ENCODE results near the gene CCIN. TPM values are rescaled to one million over a fixed set of nuclear protein-coding genes. Genes with fewer than 3 reads are reported as not detected.

The CCIN gene
- total and polyA plus RNA-seq, 2 of the 13 experiments (the other 11 are each of a cell fraction or from before 2014, with no cell fraction given), result not detected

DNA sequence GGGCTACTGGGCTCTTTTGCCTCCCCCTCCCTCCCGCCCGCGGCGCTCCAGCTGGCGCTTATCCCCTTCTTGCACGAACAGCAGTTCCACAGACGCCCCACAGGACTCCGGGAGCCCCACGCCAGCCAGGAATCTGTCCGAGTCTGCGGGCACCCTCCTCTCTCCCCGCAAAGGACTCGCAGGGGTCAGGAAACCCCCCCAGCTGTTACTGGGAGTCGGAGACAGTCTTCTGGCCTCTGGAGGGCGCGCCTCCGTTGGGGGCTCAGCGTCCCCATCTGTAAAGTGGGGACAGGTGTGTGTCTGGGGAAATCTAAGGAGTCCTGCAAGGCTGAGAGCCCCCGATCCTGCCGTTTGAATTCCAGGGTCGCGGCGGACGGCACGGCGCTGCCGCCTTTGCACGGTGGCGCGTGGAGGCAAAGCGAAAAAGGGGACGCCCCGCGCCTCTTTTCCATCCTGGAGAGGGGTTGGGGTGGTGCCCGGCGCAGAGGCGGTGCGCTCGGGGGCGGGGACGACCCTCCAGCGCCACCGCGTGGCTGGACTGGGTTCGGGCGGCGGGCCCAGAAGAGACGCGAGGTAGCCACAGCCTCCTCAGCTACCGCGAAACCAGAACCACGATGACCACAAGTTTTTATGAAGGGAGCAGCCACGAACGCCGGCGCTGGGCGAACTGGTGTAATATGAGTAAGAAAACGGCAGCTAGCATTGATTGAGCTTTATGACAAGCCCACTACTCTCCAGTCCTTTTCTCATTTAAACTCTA lies 2.8 kb upstream of the CCIN start (continued):
- TF ChIP-seq SP5 (CRISPR knock-in tag; IDR thresholded peaks at IDR 0.05; ENCODE audit: borderline replicate concordance, low read depth), result 0 out of 2 replicates have a peak, but pooled peaks have one; percentile 35

DNA sequence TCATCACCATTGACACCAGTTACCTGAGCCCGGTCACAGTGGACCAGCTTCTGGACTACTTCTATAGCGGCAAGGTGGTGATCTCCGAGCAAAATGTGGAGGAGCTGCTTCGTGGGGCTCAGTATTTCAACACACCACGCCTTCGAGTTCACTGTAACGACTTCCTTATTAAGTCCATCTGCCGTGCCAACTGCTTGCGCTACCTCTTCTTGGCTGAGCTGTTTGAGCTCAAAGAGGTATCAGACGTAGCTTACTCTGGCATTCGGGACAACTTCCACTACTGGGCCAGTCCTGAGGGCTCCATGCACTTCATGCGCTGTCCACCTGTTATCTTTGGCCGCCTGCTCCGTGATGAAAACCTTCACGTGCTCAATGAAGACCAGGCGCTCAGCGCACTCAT lies 520 bp downstream of the CCIN start:
- H3K9me3 ChIP-seq (ENCODE audit: low read length), result no peaks in the 10 kb centered on the region
- ChIA-PET POLR2A (interaction anchor here (0.7 kb wide), 1 partner anchor 21 kb away, joined by 3 read pairs; the partner anchor contains the start of gene CLTA), CTCF (ENCODE audit: low intra/inter-chr PET ratio, low total read pairs) (no interaction called here)
- no peak overlapping the region for H3K4me3 ChIP-seq (replicated peaks in 1 of 3; ENCODE audit: insufficient read depth in 1 of 3, low read depth in 2 of 3, low read length in 3 of 3)
- H3K4me2 ChIP-seq (ENCODE audit: low read depth, low read length), result no peak overlapping the region
- no peak for ATAC-seq
- no peak overlapping the region for H2AFZ ChIP-seq (ENCODE audit: low read length)
- BruUV-seq (replicated peaks), result no TSS peak
- FAIRE-seq, result no peak
- in situ Hi-C loops (cut with HindIII; ENCODE audit: extremely low pct_ligation_motif_present, low pct_unique_long_range_greater_than_20kb) (loop anchor here (5.0 kb wide), 1 partner anchor 67 kb away; no protein-coding TSS in a partner anchor), intact Hi-C loops (cut with micrococcal nuclease; ENCODE audit: unreplicated experiment) (loop anchor here (5.0 kb wide), 2 partner anchors 162 to 212 kb away; partner anchors contain the start of gene OR2S2)
- no peak for DNase-seq (ENCODE audit: low spot score)
- 57% methylated on average over 8 of the region's 17 CpGs for WGBS (ENCODE audit: low lambda C conversion rate)
- no peaks in the 10 kb centered on the region for H4K20me1 ChIP-seq (ENCODE audit: insufficient read depth, low read length)
- peaks cover 6 to 42% of the 10 kb centered on the region in 2 experiments; a peak in 4 of 5 replicates for H3K27me3 ChIP-seq (ENCODE audit: control insufficient read depth in 1 of 2, insufficient read depth in 2 of 2, low read length in 2 of 2)
- no peak overlapping the region for H3K9ac ChIP-seq (ENCODE audit: insufficient read depth, low read depth, low read length)
- H3K36me3 ChIP-seq (replicated peaks in 1 of 2; ENCODE audit: control insufficient read depth in 1 of 2, insufficient read depth in 2 of 2, low read length in 2 of 2), result no peaks in the 10 kb centered on the region
- H3K79me2 ChIP-seq (ENCODE audit: insufficient read depth, low read length), result no peaks in the 10 kb centered on the region
- no peaks in the 10 kb centered on the region for H3K4me1 ChIP-seq (ENCODE audit: insufficient read depth, low read length)
- TF ChIP-seq ZNF382 (CRISPR knock-in tag; IDR thresholded peaks at IDR 0.05; ENCODE audit: borderline replicate concordance) (no peak), MBNL3 (CRISPR knock-in tag; conservative IDR thresholded peaks at IDR 0.05) (no peak), TBX3 (IDR thresholded peaks at IDR 0.05; ENCODE audit: borderline replicate concordance) (no peak), SOX13 (IDR thresholded peaks at IDR 0.05) (no peak), SOX13 (CRISPR knock-in tag; conservative IDR thresholded peaks at IDR 0.05 in 1 of 2, IDR thresholded peaks at IDR 0.05 in 1 of 2) (no peak), ZBTB21 (CRISPR knock-in tag; IDR thresholded peaks at IDR 0.05) (no peak), SRSF4 (IDR thresholded peaks at IDR 0.05; ENCODE audit: low read depth, low read length, poor library complexity, severe bottlenecking) (no peak), FOXK2 (IDR thresholded peaks at IDR 0.05) (no peak), KAT2B (IDR thresholded peaks at IDR 0.05; ENCODE audit: borderline replicate concordance, low read depth, low read length) (no peak), SP1 (IDR thresholded peaks at IDR 0.05) (no peak), SP1 (CRISPR knock-in tag; IDR thresholded peaks at IDR 0.05) (no peak), ZNF530 (CRISPR knock-in tag; IDR thresholded peaks at IDR 0.05; ENCODE audit: low read depth) (no peak), EED (CRISPR knock-in tag; IDR thresholded peaks at IDR 0.05) (no peak), RFX1 (IDR thresholded peaks at IDR 0.05) (no peak), SAP130 (CRISPR knock-in tag; IDR thresholded peaks at IDR 0.05; ENCODE audit: low read depth) (no peak)
- TF ChIP-seq, protein P1, sequence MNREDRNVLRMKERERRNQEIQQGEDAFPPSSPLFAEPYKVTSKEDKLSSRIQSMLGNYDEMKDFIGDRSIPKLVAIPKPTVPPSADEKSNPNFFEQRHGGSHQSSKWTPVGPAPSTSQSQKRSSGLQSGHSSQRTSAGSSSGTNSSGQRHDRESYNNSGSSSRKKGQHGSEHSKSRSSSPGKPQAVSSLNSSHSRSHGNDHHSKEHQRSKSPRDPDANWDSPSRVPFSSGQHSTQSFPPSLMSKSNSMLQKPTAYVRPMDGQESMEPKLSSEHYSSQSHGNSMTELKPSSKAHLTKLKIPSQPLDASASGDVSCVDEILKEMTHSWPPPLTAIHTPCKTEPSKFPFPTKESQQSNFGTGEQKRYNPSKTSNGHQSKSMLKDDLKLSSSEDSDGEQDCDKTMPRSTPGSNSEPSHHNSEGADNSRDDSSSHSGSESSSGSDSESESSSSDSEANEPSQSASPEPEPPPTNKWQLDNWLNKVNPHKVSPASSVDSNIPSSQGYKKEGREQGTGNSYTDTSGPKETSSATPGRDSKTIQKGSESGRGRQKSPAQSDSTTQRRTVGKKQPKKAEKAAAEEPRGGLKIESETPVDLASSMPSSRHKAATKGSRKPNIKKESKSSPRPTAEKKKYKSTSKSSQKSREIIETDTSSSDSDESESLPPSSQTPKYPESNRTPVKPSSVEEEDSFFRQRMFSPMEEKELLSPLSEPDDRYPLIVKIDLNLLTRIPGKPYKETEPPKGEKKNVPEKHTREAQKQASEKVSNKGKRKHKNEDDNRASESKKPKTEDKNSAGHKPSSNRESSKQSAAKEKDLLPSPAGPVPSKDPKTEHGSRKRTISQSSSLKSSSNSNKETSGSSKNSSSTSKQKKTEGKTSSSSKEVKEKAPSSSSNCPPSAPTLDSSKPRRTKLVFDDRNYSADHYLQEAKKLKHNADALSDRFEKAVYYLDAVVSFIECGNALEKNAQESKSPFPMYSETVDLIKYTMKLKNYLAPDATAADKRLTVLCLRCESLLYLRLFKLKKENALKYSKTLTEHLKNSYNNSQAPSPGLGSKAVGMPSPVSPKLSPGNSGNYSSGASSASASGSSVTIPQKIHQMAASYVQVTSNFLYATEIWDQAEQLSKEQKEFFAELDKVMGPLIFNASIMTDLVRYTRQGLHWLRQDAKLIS (CRISPR knock-in tag; IDR thresholded peaks at IDR 0.05), result no peak
- TF ChIP-seq, protein P2, sequence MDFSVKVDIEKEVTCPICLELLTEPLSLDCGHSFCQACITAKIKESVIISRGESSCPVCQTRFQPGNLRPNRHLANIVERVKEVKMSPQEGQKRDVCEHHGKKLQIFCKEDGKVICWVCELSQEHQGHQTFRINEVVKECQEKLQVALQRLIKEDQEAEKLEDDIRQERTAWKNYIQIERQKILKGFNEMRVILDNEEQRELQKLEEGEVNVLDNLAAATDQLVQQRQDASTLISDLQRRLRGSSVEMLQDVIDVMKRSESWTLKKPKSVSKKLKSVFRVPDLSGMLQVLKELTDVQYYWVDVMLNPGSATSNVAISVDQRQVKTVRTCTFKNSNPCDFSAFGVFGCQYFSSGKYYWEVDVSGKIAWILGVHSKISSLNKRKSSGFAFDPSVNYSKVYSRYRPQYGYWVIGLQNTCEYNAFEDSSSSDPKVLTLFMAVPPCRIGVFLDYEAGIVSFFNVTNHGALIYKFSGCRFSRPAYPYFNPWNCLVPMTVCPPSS (IDR thresholded peaks at IDR 0.05), result no peak
- no peak overlapping the region for H3K27ac ChIP-seq (ENCODE audit: extremely low read length, insufficient read depth, low read length)

All from HepG2 (cell line).